Superior temporal gyrus (tissue), 1 donor: ENCODE data around the gene TFDP1.

Source experiments
- DNase-seq: peaks from one replicate; pipeline ENCODE4 v3.0.0-alpha.2; 2016; ENCODE audit errors: extremely low spot score

The TFDP1 gene

GRCh38 chr13:113597391-113598080, 13.0 kb downstream of the TFDP1 start:
- DNase-seq: no peak

- no peak for DNase-seq
Measured at GRCh38 chr13:113598081-113598410, 13.5 kb downstream of the TFDP1 start.

GRCh38 chr13:113598481-113598880, 13.9 kb downstream of the TFDP1 start:
- no peak for DNase-seq

- no peak for DNase-seq
Measured at GRCh38 chr13:113599391-113599790, 14.8 kb downstream of the TFDP1 start.

GRCh38 chr13:113601166-113602070, 16.9 kb downstream of the TFDP1 start:
- no peak for DNase-seq

- DNase-seq: no peak
Measured at GRCh38 chr13:113602291-113602988, 17.9 kb downstream of the TFDP1 start.

- no peak for DNase-seq
Measured at GRCh38 chr13:113603116-113603710, 18.7 kb downstream of the TFDP1 start.

GRCh38 chr13:113604186-113604585, 19.6 kb downstream of the TFDP1 start:
- DNase-seq: no peak

GRCh38 chr13:113605461-113605860, 20.9 kb downstream of the TFDP1 start:
- DNase-seq: no peak

GRCh38 chr13:113605866-113606438, 21.4 kb downstream of the TFDP1 start:
- no peak for DNase-seq

- no peak for DNase-seq
Measured at GRCh38 chr13:113607056-113607888, 22.7 kb downstream of the TFDP1 start.

GRCh38 chr13:113607889-113608635, 23.5 kb downstream of the TFDP1 start:
- no peak for DNase-seq

- no peak for DNase-seq
Measured at GRCh38 chr13:113608967-113609533, 24.5 kb downstream of the TFDP1 start.

GRCh38 chr13:113609616-113610015, 25.1 kb downstream of the TFDP1 start:
- no peak for DNase-seq

- no peak for DNase-seq
Measured at GRCh38 chr13:113610266-113610665, 25.7 kb downstream of the TFDP1 start.

GRCh38 chr13:113611996-113612395, 27.4 kb downstream of the TFDP1 start:
- no peak for DNase-seq

GRCh38 chr13:113612607-113613006, 28.1 kb downstream of the TFDP1 start:
- no peak for DNase-seq

GRCh38 chr13:113613789-113614379, 29.3 kb downstream of the TFDP1 start:
- DNase-seq: no peak

- DNase-seq: no peak
Measured at GRCh38 chr13:113616281-113616906, 31.8 kb downstream of the TFDP1 start.
